ENCODE data around the gene GALNT8. TPM values are rescaled to one million over a fixed set of nuclear protein-coding genes. Genes with fewer than 3 reads are reported as not detected.

The GALNT8 gene
- total RNA-seq, 1 experiment from 2014 or later: 8.8 TPM

DNA sequence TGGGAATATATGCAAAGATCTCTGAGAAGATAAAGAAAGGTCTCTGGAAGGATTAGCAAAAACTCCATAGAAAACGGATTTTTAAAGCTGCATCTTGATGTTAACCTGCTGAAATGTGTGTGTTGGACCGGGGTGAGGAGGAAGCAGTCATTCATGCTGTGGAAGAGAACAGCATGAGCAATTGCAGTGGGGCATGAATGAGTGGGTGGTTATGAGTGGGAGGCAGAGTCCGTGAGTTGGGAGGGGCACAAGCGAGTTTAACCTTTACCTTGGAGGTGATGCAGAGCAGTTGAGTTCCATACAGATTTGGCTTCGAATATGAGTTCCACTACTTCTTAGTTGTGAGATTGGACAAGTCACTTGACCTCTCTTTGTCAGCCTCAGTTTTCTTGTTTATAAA, 29.4 kb upstream of the GALNT8 start (continued):
- TF ChIP-seq, protein P1, sequence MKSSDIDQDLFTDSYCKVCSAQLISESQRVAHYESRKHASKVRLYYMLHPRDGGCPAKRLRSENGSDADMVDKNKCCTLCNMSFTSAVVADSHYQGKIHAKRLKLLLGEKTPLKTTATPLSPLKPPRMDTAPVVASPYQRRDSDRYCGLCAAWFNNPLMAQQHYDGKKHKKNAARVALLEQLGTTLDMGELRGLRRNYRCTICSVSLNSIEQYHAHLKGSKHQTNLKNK (CRISPR knock-in tag; IDR thresholded peaks at IDR 0.05): no peak
- TF ChIP-seq, protein P2, sequence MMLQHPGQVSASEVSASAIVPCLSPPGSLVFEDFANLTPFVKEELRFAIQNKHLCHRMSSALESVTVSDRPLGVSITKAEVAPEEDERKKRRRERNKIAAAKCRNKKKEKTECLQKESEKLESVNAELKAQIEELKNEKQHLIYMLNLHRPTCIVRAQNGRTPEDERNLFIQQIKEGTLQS (CRISPR knock-in tag; conservative IDR thresholded peaks at IDR 0.05): no peak
- no peak for TF ChIP-seq ELF4 (CRISPR knock-in tag; IDR thresholded peaks at IDR 0.05; ENCODE audit: low read depth)
- TF ChIP-seq NFYB (CRISPR knock-in tag; conservative IDR thresholded peaks at IDR 0.05; ENCODE audit: low read depth): no peak
- TF ChIP-seq SMAD3 (CRISPR knock-in tag; IDR thresholded peaks at IDR 0.05; ENCODE audit: borderline replicate concordance): no peak
- TF ChIP-seq, protein P3, sequence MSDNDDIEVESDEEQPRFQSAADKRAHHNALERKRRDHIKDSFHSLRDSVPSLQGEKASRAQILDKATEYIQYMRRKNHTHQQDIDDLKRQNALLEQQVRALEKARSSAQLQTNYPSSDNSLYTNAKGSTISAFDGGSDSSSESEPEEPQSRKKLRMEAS (CRISPR knock-in tag; IDR thresholded peaks at IDR 0.05): no peak
- TF ChIP-seq, protein P4, sequence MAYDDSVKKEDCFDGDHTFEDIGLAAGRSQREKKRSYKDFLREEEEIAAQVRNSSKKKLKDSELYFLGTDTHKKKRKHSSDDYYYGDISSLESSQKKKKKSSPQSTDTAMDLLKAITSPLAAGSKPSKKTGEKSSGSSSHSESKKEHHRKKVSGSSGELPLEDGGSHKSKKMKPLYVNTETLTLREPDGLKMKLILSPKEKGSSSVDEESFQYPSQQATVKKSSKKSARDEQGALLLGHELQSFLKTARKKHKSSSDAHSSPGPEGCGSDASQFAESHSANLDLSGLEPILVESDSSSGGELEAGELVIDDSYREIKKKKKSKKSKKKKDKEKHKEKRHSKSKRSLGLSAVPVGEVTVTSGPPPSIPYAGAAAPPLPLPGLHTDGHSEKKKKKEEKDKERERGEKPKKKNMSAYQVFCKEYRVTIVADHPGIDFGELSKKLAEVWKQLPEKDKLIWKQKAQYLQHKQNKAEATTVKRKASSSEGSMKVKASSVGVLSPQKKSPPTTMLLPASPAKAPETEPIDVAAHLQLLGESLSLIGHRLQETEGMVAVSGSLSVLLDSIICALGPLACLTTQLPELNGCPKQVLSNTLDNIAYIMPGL (CRISPR knock-in tag; IDR thresholded peaks at IDR 0.05): no peak
- no peak for TF ChIP-seq GTF2I (CRISPR knock-in tag; conservative IDR thresholded peaks at IDR 0.05)
- TF ChIP-seq RELA (CRISPR knock-in tag; IDR thresholded peaks at IDR 0.05; ENCODE audit: borderline replicate concordance): no peak
- TF ChIP-seq ZNF423 (CRISPR knock-in tag; IDR thresholded peaks at IDR 0.05): no peak
- no peak for TF ChIP-seq TP53 (CRISPR knock-in tag; IDR thresholded peaks at IDR 0.05)
- TF ChIP-seq, protein P5, sequence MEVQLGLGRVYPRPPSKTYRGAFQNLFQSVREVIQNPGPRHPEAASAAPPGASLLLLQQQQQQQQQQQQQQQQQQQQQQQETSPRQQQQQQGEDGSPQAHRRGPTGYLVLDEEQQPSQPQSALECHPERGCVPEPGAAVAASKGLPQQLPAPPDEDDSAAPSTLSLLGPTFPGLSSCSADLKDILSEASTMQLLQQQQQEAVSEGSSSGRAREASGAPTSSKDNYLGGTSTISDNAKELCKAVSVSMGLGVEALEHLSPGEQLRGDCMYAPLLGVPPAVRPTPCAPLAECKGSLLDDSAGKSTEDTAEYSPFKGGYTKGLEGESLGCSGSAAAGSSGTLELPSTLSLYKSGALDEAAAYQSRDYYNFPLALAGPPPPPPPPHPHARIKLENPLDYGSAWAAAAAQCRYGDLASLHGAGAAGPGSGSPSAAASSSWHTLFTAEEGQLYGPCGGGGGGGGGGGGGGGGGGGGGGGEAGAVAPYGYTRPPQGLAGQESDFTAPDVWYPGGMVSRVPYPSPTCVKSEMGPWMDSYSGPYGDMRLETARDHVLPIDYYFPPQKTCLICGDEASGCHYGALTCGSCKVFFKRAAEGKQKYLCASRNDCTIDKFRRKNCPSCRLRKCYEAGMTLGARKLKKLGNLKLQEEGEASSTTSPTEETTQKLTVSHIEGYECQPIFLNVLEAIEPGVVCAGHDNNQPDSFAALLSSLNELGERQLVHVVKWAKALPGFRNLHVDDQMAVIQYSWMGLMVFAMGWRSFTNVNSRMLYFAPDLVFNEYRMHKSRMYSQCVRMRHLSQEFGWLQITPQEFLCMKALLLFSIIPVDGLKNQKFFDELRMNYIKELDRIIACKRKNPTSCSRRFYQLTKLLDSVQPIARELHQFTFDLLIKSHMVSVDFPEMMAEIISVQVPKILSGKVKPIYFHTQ (CRISPR knock-in tag; IDR thresholded peaks at IDR 0.05): no peak
- no peak for TF ChIP-seq TEAD4 (CRISPR knock-in tag; IDR thresholded peaks at IDR 0.05)
- TF ChIP-seq HMGA2 (CRISPR knock-in tag; IDR thresholded peaks at IDR 0.05): no peak
- no peak for TF ChIP-seq ZNF416 (CRISPR knock-in tag; IDR thresholded peaks at IDR 0.05)

DNA sequence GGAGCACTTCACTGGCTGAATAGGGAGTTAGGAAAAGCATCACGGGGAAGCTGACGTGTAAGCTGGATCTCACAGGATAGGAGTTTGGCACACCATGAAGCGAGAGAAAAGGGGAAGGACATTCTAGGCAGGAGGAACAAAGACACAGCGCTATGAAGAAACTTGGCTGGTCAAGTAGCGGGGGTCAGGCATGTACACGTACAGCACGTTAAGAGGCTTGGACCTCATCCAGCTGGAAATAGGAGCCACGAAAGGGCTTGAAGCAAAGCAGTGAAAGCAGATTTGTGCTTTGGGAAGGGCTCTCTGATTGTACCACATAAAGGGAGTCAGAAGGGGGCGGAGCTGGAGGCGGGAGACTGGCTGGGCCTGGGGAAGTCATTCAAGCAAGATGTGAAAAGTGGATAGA, 19.6 kb upstream of the GALNT8 start:
- Mint-ChIP-seq H3K36me3 (peaks cover 32% of the 10 kb centered on the region), H3K9me3 (peaks cover 3% of the 10 kb centered on the region; the same call in 1 of the 2 replicates), H3K27me3 (ENCODE audit: low read depth) (no peaks in the 10 kb centered on the region), H3K4me1 (peaks cover 8% of the 10 kb centered on the region), H3K4me3 (no peak overlapping the region), H3K27ac (peak overlapping the region; percentile 22)
- ATAC-seq (peak; percentile 53; the same call in 1 of the 2 replicates), DNase-seq (ENCODE audit: low spot score) (peak; percentile 33)
- ChIA-PET POLR2A (no interaction called here), CTCF (interaction anchor here (1.0 kb wide), 1 partner anchor 35 kb away, joined by 4 read pairs; no protein-coding TSS in a partner anchor)
- no peak for TF ChIP-seq ZNF263 (CRISPR knock-in tag; IDR thresholded peaks at IDR 0.05; ENCODE audit: low read depth)
- TF ChIP-seq FOXJ3 (CRISPR knock-in tag; IDR thresholded peaks at IDR 0.05; ENCODE audit: borderline replicate concordance): no peak
- TF ChIP-seq, protein P6, sequence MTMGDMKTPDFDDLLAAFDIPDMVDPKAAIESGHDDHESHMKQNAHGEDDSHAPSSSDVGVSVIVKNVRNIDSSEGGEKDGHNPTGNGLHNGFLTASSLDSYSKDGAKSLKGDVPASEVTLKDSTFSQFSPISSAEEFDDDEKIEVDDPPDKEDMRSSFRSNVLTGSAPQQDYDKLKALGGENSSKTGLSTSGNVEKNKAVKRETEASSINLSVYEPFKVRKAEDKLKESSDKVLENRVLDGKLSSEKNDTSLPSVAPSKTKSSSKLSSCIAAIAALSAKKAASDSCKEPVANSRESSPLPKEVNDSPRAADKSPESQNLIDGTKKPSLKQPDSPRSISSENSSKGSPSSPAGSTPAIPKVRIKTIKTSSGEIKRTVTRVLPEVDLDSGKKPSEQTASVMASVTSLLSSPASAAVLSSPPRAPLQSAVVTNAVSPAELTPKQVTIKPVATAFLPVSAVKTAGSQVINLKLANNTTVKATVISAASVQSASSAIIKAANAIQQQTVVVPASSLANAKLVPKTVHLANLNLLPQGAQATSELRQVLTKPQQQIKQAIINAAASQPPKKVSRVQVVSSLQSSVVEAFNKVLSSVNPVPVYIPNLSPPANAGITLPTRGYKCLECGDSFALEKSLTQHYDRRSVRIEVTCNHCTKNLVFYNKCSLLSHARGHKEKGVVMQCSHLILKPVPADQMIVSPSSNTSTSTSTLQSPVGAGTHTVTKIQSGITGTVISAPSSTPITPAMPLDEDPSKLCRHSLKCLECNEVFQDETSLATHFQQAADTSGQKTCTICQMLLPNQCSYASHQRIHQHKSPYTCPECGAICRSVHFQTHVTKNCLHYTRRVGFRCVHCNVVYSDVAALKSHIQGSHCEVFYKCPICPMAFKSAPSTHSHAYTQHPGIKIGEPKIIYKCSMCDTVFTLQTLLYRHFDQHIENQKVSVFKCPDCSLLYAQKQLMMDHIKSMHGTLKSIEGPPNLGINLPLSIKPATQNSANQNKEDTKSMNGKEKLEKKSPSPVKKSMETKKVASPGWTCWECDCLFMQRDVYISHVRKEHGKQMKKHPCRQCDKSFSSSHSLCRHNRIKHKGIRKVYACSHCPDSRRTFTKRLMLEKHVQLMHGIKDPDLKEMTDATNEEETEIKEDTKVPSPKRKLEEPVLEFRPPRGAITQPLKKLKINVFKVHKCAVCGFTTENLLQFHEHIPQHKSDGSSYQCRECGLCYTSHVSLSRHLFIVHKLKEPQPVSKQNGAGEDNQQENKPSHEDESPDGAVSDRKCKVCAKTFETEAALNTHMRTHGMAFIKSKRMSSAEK (CRISPR knock-in tag; IDR thresholded peaks at IDR 0.05; ENCODE audit: borderline replicate concordance): no peak
- TF ChIP-seq ZNF671 (CRISPR knock-in tag; IDR thresholded peaks at IDR 0.05): no peak
- no peak for TF ChIP-seq ETV6 (CRISPR knock-in tag; IDR thresholded peaks at IDR 0.05)
- TF ChIP-seq, protein P7, sequence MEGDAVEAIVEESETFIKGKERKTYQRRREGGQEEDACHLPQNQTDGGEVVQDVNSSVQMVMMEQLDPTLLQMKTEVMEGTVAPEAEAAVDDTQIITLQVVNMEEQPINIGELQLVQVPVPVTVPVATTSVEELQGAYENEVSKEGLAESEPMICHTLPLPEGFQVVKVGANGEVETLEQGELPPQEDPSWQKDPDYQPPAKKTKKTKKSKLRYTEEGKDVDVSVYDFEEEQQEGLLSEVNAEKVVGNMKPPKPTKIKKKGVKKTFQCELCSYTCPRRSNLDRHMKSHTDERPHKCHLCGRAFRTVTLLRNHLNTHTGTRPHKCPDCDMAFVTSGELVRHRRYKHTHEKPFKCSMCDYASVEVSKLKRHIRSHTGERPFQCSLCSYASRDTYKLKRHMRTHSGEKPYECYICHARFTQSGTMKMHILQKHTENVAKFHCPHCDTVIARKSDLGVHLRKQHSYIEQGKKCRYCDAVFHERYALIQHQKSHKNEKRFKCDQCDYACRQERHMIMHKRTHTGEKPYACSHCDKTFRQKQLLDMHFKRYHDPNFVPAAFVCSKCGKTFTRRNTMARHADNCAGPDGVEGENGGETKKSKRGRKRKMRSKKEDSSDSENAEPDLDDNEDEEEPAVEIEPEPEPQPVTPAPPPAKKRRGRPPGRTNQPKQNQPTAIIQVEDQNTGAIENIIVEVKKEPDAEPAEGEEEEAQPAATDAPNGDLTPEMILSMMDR (IDR thresholded peaks at IDR 0.05): no peak
- TF ChIP-seq ZNF416 (CRISPR knock-in tag; IDR thresholded peaks at IDR 0.05): no peak
- TF ChIP-seq TP53 (CRISPR knock-in tag; IDR thresholded peaks at IDR 0.05): no peak
- TF ChIP-seq RELA (CRISPR knock-in tag; IDR thresholded peaks at IDR 0.05; ENCODE audit: borderline replicate concordance): no peak
- no peak for TF ChIP-seq TEAD1 (CRISPR knock-in tag; IDR thresholded peaks at IDR 0.05)
- TF ChIP-seq, protein P8, sequence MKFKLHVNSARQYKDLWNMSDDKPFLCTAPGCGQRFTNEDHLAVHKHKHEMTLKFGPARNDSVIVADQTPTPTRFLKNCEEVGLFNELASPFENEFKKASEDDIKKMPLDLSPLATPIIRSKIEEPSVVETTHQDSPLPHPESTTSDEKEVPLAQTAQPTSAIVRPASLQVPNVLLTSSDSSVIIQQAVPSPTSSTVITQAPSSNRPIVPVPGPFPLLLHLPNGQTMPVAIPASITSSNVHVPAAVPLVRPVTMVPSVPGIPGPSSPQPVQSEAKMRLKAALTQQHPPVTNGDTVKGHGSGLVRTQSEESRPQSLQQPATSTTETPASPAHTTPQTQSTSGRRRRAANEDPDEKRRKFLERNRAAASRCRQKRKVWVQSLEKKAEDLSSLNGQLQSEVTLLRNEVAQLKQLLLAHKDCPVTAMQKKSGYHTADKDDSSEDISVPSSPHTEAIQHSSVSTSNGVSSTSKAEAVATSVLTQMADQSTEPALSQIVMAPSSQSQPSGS (CRISPR knock-in tag; IDR thresholded peaks at IDR 0.05; ENCODE audit: borderline replicate concordance, low read depth): no peak
